K562 (cell line): ENCODE results near the gene SCNN1A. TPM values are rescaled to one million over a fixed set of nuclear protein-coding genes. Genes with fewer than 3 reads are reported as not detected.

Experiments used
- HDAC1 ChIP-seq, 2 experiments: fragments of 450-650 bp; IDR thresholded peaks; 2 replicates each; pipeline ENCODE4 v1.6.1; 2016 to 2017; ENCODE audit warnings: inconsistent platforms in 1 of 2, mild to moderate bottlenecking in 1 of 2, moderate library complexity in 1 of 2
- ZNF57 ChIP-seq: fragments of 450-650 bp; formaldehyde crosslinking; IDR thresholded peaks from 2 replicates; pipeline ENCODE4 v1.4.0; 2020; ENCODE audit warnings: mild to moderate bottlenecking, moderate library complexity
- ZNF766 ChIP-seq: fragments of 200-800 bp; sonication (Bioruptor generic); conservative IDR thresholded peaks from 2 replicates; pipeline ENCODE4 v1.6.1; 2016; ENCODE audit warnings: missing genetic modification characterization, missing compliant biosample characterization
- polyA plus RNA-seq, 8 experiments: library from polyadenylated mRNA; depleted of rRNA in 4 of 8; stranded (reverse) in 5 of 8; unstranded in 3 of 8; fragments of >200 nt; fragmentation: Nextera tagmentation in 2 of 8; fragmentation: Illumina TruSeq in 1 of 8; extraction: Ambion mirVana in 2 of 8; extraction: Trizol in 1 of 8; gene quantifications; 2 replicates each; pipeline versions ENCODE4 v1.2.1 to v1.2.3, GENCODE V29; 2011 to 2014; ENCODE audit warnings: inconsistent platforms in 1 of 8, missing spikeins in 1 of 8
- total RNA-seq, 7 experiments: library from RNA; depleted of rRNA in 6 of 7; stranded (reverse); fragments of >200 nt in 6 of 7; fragmentation: Illumina TruSeq in 2 of 7; extraction: Trizol in 2 of 7; gene quantifications; 2 replicates each; pipeline versions ENCODE4 v1.2.1 to v1.2.3, GENCODE V29; 2011 to 2021; ENCODE audit warnings: low replicate concordance in 1 of 7
- TF ChIP-seq, protein P1 (sequence below), 2 experiments: fragments of 450-650 bp; IDR thresholded peaks; 2 replicates each; pipeline ENCODE4 v1.6.1; 2016; ENCODE audit warnings: mild to moderate bottlenecking in 2 of 2, borderline replicate concordance in 1 of 2, low read depth in 1 of 2, moderate library complexity in 1 of 2
- TF ChIP-seq, protein P2 (sequence below): fragments of 450-650 bp; IDR thresholded peaks from 2 replicates; pipeline ENCODE4 v1.6.1; 2016; ENCODE audit warnings: missing biosample characterization, missing genetic modification characterization
- TF ChIP-seq, protein P3 (sequence below): sonication (generic); IDR thresholded peaks from 2 replicates; pipeline ENCODE4 v1.6.1; 2016
- TF ChIP-seq, protein P4 (sequence below): fragments of 450-650 bp; IDR thresholded peaks from 2 replicates; pipeline ENCODE4 v1.6.1; 2016; ENCODE audit warnings: low read depth

The SCNN1A gene
- total and polyA plus RNA-seq, 9 of the 15 experiments (the other 6 are each of a cell fraction or from before 2014, with no cell fraction given), result 0.15 to 0.49 (median 0.32) TPM; not detected in 5

DNA sequence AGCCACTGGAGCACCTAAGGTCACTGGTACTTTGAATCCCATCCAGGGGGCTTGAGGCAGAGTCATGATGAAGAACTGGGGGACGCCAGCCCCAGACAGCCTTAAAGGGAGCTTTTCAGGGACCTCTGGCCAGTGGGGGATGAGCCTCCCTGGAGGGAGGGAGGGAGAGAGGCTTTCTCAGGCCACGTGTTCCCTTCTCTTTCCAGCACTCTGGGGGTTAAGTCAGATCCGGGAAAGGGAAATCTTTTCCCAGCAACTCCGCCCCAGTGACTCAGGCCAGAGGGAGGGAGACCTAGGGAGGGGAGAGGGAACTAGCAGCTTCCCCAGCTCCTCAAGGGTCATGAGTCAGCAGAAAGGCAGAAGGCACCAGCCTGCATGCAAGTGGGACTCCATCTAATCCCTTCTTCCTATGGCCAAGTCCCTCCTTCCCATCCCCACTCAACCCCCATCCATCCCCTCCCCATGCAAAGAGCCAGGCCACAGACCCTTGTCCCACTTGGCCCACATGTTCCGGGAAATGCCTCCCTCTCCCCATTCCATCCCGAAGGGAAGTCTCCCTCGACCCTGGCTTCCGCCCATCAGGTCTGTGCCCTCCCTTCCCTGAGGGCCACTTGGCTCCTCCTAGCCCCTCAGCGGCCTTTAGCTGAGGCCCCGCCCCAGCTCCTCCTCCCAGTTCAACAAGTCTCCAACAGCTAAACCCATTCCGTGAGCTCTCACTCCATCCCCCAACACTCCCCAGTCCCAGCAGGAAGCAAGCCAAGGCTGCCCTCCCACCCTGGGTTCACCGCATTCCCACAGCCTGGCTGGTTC, 39.1 kb downstream of the SCNN1A start (continued):
- TF ChIP-seq, protein P1, sequence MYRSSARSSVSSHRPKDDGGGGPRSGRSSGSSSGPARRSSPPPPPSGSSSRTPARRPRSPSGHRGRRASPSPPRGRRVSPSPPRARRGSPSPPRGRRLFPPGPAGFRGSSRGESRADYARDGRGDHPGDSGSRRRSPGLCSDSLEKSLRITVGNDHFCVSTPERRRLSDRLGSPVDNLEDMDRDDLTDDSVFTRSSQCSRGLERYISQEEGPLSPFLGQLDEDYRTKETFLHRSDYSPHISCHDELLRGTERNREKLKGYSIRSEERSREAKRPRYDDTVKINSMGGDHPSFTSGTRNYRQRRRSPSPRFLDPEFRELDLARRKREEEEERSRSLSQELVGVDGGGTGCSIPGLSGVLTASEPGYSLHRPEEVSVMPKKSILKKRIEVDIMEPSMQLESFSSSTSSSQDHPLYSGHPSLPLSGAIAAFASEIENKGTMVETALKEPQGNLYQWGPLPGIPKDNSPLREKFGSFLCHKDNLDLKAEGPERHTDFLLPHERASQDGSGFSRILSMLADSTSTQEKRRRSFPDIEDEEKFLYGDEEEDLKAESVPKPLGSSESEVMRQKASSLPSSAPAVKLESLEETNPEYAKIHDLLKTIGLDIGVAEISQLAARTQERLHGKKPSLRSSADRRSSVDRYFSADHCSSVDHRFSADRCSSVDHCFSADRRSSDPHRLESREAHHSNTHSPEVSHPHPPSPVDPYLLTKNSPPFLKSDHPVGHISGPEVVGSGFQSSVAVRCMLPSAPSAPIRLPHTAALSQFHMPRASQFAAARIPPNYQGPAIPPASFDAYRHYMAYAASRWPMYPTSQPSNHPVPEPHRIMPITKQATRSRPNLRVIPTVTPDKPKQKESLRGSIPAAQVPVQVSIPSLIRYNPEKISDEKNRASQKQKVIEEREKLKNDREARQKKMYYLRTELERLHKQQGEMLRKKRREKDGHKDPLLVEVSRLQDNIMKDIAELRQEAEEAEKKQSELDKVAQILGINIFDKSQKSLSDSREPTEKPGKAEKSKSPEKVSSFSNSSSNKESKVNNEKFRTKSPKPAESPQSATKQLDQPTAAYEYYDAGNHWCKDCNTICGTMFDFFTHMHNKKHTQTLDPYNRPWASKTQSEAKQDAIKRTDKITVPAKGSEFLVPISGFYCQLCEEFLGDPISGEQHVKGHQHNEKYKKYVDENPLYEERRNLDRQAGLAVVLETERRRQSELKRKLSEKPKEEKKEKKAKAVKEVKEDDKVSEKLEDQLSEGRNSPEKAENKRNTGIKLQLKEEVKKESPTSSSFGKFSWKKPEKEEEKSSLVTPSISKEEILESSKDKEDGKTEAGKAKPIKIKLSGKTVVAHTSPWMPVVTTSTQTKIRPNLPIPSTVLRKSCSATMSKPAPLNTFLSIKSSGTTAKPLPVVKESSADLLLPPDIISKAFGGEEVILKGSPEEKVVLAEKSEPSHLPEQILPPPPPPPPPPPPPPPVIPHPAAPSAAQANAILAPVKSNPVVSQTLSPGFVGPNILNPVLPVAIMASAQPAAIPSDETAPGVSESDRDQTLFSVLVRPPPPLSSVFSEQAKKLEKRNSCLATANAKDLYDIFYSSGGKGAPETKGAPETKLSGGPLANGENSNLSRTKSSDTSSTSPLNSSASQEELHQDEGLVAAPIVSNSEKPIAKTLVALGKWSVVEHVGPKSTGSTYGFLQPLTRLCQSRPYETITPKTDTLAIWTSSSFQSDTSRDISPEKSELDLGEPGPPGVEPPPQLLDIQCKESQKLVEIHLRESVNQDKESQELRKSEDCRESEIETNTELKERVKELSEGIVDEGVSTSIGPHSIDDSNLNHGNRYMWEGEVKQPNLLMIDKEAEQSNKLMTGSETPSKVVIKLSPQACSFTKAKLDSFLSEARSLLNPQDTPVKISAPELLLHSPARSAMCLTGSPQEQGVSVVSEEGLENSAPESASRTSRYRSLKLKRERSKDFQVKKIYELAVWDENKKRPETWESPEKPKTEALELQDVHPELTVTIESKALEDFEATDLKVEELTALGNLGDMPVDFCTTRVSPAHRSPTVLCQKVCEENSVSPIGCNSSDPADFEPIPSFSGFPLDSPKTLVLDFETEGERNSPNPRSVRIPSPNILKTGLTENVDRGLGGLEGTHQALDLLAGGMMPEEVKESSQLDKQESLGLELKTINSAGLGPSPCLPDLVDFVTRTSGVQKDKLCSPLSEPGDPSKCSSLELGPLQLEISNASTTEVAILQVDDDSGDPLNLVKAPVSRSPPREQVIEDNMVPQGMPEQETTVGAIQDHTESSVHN (IDR thresholded peaks at IDR 0.05; ENCODE audit: borderline replicate concordance in 1 of 2, low read depth in 1 of 2), result peak in 1 of 2 experiments; percentile 61; a peak in 1 of 4 replicates
- TF ChIP-seq, protein P2, sequence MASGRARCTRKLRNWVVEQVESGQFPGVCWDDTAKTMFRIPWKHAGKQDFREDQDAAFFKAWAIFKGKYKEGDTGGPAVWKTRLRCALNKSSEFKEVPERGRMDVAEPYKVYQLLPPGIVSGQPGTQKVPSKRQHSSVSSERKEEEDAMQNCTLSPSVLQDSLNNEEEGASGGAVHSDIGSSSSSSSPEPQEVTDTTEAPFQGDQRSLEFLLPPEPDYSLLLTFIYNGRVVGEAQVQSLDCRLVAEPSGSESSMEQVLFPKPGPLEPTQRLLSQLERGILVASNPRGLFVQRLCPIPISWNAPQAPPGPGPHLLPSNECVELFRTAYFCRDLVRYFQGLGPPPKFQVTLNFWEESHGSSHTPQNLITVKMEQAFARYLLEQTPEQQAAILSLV (tag), result no peak
- TF ChIP-seq, protein P3, sequence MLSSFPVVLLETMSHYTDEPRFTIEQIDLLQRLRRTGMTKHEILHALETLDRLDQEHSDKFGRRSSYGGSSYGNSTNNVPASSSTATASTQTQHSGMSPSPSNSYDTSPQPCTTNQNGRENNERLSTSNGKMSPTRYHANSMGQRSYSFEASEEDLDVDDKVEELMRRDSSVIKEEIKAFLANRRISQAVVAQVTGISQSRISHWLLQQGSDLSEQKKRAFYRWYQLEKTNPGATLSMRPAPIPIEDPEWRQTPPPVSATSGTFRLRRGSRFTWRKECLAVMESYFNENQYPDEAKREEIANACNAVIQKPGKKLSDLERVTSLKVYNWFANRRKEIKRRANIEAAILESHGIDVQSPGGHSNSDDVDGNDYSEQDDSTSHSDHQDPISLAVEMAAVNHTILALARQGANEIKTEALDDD, result peak; percentile 37; the same call in 1 of the 2 replicates
- TF ChIP-seq ZNF57 (no peak), HDAC1 (IDR thresholded peaks at IDR 0.05) (peak in 1 of 2 experiments; percentile 71; a peak in 1 of 4 replicates), ZNF766 (CRISPR knock-in tag) (peak; percentile 73; the same call in 1 of the 2 replicates)
- TF ChIP-seq, protein P4, sequence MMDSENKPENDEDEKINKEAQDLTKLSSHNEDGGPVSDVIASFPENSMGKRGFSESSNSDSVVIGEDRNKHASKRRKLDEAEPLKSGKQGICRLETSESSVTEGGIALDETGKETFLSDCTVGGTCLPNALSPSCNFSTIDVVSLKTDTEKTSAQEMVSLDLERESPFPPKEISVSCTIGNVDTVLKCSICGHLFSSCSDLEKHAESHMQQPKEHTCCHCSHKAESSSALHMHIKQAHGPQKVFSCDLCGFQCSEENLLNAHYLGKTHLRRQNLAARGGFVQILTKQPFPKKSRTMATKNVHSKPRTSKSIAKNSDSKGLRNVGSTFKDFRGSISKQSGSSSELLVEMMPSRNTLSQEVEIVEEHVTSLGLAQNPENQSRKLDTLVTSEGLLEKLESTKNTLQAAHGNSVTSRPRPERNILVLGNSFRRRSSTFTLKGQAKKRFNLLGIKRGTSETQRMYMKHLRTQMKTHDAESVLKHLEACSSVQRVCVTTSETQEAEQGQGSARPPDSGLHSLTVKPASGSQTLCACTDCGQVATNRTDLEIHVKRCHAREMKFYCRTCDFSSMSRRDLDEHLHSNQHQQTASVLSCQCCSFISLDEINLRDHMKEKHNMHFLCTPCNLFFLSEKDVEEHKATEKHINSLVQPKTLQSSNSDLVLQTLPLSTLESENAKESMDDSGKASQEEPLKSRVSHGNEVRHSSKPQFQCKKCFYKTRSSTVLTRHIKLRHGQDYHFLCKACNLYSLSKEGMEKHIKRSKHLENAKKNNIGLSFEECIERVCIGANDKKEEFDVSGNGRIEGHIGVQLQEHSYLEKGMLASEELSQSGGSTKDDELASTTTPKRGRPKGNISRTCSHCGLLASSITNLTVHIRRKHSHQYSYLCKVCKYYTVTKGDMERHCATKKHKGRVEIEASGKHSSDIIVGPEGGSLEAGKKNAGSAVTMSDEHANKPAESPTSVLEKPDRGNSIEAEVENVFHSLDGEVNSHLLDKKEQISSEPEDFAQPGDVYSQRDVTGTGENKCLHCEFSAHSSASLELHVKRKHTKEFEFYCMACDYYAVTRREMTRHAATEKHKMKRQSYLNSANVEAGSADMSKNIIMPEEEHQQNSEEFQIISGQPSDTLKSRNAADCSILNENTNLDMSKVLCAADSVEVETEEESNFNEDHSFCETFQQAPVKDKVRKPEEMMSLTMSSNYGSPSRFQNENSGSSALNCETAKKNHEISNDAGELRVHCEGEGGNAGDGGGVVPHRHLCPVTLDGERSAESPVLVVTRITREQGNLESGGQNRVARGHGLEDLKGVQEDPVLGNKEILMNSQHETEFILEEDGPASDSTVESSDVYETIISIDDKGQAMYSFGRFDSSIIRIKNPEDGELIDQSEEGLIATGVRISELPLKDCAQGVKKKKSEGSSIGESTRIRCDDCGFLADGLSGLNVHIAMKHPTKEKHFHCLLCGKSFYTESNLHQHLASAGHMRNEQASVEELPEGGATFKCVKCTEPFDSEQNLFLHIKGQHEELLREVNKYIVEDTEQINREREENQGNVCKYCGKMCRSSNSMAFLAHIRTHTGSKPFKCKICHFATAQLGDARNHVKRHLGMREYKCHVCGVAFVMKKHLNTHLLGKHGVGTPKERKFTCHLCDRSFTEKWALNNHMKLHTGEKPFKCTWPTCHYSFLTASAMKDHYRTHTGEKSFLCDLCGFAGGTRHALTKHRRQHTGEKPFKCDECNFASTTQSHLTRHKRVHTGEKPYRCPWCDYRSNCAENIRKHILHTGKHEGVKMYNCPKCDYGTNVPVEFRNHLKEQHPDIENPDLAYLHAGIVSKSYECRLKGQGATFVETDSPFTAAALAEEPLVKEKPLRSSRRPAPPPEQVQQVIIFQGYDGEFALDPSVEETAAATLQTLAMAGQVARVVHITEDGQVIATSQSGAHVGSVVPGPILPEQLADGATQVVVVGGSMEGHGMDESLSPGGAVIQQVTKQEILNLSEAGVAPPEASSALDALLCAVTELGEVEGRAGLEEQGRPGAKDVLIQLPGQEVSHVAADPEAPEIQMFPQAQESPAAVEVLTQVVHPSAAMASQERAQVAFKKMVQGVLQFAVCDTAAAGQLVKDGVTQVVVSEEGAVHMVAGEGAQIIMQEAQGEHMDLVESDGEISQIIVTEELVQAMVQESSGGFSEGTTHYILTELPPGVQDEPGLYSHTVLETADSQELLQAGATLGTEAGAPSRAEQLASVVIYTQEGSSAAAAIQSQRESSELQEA, result no peak
